ENCODE measurements around the gene WDR87. TPM values are rescaled to one million over a fixed set of nuclear protein-coding genes. Genes with fewer than 3 reads are reported as not detected.

Gene WDR87
- total RNA-seq, 6 experiments from 2014 or later, result not detected

DNA sequence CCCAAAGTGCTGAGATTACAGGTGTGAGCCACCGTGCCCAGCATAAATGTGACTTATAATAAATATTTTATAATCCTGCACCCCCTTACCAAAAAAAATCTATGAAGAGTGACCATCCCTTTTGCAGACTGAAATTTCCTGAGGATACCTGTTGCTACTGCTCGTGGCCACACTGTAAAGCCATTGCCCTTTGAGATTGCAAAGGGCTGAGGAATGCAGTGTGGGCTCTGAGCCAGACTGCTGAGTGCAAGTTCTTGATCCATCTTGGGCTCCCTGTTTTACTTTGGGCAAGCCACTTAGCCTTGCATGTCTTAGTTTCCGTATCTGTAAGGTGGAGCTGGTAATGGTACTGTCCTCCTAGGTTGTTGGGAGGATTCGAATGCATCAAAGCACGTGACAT lies 24.0 kb upstream of the WDR87 start:
- DNase-seq (no peak), ATAC-seq (no peak)
- intact Hi-C loops (cut with DNase I), result no loop called here
- Histone ChIP-seq H3K4me3 (no peak overlapping the region), H3K36me3 (peaks cover 0 to 3% (median 0%) of the 10 kb centered on the region in 4 donors), H3K27me3 (no peaks in the 10 kb centered on the region), H3K9me3 (peaks cover 0 to 4% (median 0%) of the 10 kb centered on the region in 4 donors), H3K4me1 (peaks cover 0 to 46% (median 16%) of the 10 kb centered on the region in 4 donors), H3K27ac (no peak overlapping the region)
- TF ChIP-seq, protein P1, sequence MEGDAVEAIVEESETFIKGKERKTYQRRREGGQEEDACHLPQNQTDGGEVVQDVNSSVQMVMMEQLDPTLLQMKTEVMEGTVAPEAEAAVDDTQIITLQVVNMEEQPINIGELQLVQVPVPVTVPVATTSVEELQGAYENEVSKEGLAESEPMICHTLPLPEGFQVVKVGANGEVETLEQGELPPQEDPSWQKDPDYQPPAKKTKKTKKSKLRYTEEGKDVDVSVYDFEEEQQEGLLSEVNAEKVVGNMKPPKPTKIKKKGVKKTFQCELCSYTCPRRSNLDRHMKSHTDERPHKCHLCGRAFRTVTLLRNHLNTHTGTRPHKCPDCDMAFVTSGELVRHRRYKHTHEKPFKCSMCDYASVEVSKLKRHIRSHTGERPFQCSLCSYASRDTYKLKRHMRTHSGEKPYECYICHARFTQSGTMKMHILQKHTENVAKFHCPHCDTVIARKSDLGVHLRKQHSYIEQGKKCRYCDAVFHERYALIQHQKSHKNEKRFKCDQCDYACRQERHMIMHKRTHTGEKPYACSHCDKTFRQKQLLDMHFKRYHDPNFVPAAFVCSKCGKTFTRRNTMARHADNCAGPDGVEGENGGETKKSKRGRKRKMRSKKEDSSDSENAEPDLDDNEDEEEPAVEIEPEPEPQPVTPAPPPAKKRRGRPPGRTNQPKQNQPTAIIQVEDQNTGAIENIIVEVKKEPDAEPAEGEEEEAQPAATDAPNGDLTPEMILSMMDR (IDR thresholded peaks at IDR 0.05), result no peak
- TF ChIP-seq POLR2A (IDR thresholded peaks at IDR 0.05), result no peak
- 93% methylated on average over 5 of the region's 5 CpGs for WGBS (ENCODE audit: insufficient coverage, low coverage, low lambda C conversion rate, missing lambda C conversion rate)

GRCh38 chr19:37929355-37929923 lies 23.0 kb upstream of the WDR87 start:
- Histone ChIP-seq H3K27me3 (no peaks in the 10 kb centered on the region), H3K4me3 (no peak overlapping the region), H3K9me3 (no peaks in the 10 kb centered on the region), H3K36me3 (no peaks in the 10 kb centered on the region), H3K27ac (no peak overlapping the region), H3K4me1 (peaks cover 0 to 45% (median 16%) of the 10 kb centered on the region in 4 donors)
- intact Hi-C loops (cut with DNase I), result no loop called here
- no peak for ATAC-seq
- 69% methylated on average over 3 of the region's 4 CpGs for WGBS (ENCODE audit: insufficient coverage, low coverage, low lambda C conversion rate, missing lambda C conversion rate)
- TF ChIP-seq, protein P1 (IDR thresholded peaks at IDR 0.05), result no peak
- TF ChIP-seq POLR2A (IDR thresholded peaks at IDR 0.05), result no peak
- no peak for DNase-seq

DNA sequence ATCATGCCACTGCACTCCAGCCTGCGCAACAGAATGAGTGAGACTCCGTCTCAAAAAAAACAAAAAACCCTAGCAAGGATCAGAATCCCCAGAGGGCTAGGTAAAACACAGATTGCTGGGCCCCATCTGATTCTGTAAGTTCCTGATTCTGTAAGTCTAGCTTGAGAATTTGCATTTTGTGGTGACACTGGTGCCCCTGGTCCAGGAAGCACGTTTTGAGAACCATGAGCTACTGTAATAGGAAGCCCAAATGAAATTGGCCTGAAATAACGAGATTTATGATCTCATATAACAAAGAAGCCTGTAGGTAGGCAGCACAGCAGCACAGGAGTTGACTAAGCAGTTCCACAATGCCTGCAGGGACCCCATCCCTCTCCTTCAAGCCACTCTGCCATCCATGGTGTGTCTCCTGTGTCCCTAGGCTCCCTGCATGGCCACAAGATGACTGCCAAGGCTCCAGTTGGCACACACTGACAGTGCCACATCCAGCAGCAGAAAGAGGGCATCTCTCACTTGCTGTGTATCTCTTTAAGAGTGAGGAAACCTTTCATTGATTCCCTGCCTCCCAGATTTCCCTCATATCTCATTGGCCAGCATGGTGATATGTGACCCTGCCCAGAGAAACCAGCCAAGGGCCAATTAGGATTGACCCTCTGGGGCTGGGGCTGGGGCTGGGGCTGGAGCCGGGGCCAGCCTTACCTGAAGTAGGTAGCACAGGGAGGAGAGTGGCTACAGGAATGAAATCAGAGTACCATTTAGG lies 22.3 kb upstream of the WDR87 start:
- WGBS (ENCODE audit: insufficient coverage, low coverage, low lambda C conversion rate, missing lambda C conversion rate), result 50% methylated on average over 5 of the region's 5 CpGs
- TF ChIP-seq, protein P1 (IDR thresholded peaks at IDR 0.05), result no peak
- TF ChIP-seq POLR2A (IDR thresholded peaks at IDR 0.05), result no peak
- DNase-seq, result peak in 2 of 3 donors; percentile 62 to 63
- Histone ChIP-seq H3K4me1 (peaks cover 0 to 37% (median 12%) of the 10 kb centered on the region in 4 donors), H3K27ac (no peak overlapping the region), H3K4me3 (no peak overlapping the region), H3K36me3 (no peaks in the 10 kb centered on the region), H3K27me3 (no peaks in the 10 kb centered on the region), H3K9me3 (no peaks in the 10 kb centered on the region)
- ATAC-seq, result peak in 3 of 4 donors; percentile 8 to 57 (median 51)
- intact Hi-C loops (cut with DNase I), result no loop called here

GRCh38 chr19:37926711-37927110 lies 20.3 kb upstream of the WDR87 start:
- no peaks in the 10 kb centered on the region for H3K27me3 ChIP-seq
- no peaks in the 10 kb centered on the region for H3K9me3 ChIP-seq
- no peak overlapping the region for H3K27ac ChIP-seq
- TF ChIP-seq POLR2A (IDR thresholded peaks at IDR 0.05), result no peak
- TF ChIP-seq, protein P1 (IDR thresholded peaks at IDR 0.05), result no peak
- intact Hi-C loops (cut with DNase I), result no loop called here
- no peaks in the 10 kb centered on the region for H3K36me3 ChIP-seq
- WGBS (ENCODE audit: insufficient coverage, low coverage, low lambda C conversion rate, missing lambda C conversion rate), result 93% methylated on average over 5 of the region's 5 CpGs
- ATAC-seq (no peak), DNase-seq (no peak)
- H3K4me3 ChIP-seq, result no peak overlapping the region
- peaks cover 0 to 18% (median 4%) of the 10 kb centered on the region in 4 donors for H3K4me1 ChIP-seq
